ENCODE measurements around the gene NKX6-2. TPM values are rescaled to one million over a fixed set of nuclear protein-coding genes. Genes with fewer than 3 reads are reported as not detected.

Gene NKX6-2
- total RNA-seq, 1 donor from 2014 or later, result not detected

DNA sequence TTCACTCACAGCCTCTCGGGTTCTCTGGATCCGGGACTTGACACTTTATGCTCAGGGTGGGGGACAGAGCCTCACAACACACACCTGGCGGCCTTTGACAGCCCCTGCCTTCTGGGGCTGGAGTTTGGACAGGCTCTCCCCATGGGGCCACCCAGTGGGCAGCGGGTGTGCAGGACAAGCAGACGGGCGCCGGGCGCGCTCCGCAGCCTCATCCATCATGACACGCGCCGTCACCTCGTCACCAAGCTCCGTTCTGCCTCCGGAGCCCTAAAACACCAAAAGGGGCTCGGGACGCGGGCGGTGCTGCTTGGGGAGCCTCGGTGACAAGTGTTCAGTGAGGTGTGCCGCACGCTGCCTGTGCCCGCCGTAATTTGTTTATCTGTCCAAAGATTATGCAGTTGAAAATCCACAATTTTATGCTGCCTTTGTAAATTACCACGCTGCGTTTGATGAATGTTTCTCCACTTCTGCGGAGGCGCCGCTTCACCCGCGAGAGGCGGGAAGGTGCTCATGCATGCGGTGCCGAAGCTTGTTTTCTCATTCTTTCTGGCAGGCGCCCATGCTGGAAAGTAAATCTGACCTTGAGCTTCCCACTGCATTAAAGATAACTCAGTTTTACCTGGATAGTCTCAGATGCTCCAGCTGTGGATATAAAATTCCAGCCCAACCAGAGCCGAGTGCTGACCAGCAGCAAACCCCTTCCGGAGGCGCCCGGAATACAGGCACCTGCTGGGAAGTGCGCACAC, 6.2 kb downstream of the NKX6-2 start:
- peaks cover 36% of the 10 kb centered on the region for H3K27me3 Mint-ChIP-seq (ENCODE audit: low read depth)
- TF ChIP-seq, protein P1, sequence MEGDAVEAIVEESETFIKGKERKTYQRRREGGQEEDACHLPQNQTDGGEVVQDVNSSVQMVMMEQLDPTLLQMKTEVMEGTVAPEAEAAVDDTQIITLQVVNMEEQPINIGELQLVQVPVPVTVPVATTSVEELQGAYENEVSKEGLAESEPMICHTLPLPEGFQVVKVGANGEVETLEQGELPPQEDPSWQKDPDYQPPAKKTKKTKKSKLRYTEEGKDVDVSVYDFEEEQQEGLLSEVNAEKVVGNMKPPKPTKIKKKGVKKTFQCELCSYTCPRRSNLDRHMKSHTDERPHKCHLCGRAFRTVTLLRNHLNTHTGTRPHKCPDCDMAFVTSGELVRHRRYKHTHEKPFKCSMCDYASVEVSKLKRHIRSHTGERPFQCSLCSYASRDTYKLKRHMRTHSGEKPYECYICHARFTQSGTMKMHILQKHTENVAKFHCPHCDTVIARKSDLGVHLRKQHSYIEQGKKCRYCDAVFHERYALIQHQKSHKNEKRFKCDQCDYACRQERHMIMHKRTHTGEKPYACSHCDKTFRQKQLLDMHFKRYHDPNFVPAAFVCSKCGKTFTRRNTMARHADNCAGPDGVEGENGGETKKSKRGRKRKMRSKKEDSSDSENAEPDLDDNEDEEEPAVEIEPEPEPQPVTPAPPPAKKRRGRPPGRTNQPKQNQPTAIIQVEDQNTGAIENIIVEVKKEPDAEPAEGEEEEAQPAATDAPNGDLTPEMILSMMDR (IDR thresholded peaks at IDR 0.05; ENCODE audit: unreplicated experiment), result no peak
- H3K27ac Mint-ChIP-seq, result no peak overlapping the region
- no peaks in the 10 kb centered on the region for H3K9me3 Mint-ChIP-seq
- DNase-seq (ENCODE audit: low spot score in 2 of 2, unreplicated experiment in 2 of 2), result no peak
- H3K36me3 Mint-ChIP-seq, result peaks cover 30% of the 10 kb centered on the region
- H3K4me1 Mint-ChIP-seq, result no peaks in the 10 kb centered on the region
- no peak overlapping the region for H3K4me3 Mint-ChIP-seq

DNA sequence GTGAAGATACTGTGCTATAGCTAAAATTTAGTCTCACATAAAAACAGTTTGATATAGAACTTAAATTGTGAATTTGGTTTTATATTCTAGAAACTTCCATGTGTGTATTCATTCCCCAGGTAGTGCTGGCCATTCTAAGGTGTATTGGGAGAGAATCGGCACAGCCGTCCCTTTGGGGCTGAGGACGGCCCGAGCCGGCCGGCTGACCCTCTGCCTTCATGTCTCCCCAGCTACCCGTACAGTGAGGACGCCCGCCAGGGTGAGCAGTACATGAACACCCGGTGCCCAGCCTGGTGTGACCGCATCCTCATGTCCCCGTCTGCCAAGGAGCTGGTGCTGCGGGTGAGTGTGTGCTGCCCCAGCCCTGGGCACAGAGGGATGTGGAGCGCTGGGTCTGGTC, 8.5 kb downstream of the NKX6-2 start:
- Mint-ChIP-seq H3K36me3 (peaks cover 25% of the 10 kb centered on the region), H3K9me3 (no peaks in the 10 kb centered on the region), H3K27me3 (ENCODE audit: low read depth) (peaks cover 17% of the 10 kb centered on the region), H3K4me3 (no peak overlapping the region), H3K4me1 (no peaks in the 10 kb centered on the region), H3K27ac (no peak overlapping the region)
- TF ChIP-seq, protein P1 (IDR thresholded peaks at IDR 0.05; ENCODE audit: unreplicated experiment), result no peak
- DNase-seq (ENCODE audit: low spot score in 2 of 2, unreplicated experiment in 2 of 2), result no peak

DNA sequence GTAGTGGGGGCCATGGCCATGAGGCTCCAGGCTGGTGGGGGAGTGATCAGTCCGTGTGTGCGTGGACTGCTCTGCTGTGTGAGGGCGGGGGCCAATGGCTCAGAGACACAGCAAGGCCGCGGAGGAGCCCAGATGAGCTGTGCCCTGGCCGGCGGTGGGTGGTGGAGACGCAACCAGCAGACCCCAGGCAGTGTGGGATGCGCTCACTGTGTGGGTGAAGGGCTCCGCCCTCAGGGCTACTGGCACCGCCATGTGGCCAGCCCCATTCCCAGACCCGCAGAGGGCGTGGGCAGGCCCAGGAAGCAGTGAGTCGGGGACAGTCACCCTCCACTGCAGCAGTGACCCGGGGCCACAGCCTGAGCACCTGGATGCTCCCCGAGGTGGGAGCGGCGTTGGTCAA, 9.1 kb downstream of the NKX6-2 start:
- H3K27ac Mint-ChIP-seq, result no peak overlapping the region
- H3K27me3 Mint-ChIP-seq (ENCODE audit: low read depth), result peaks cover 10% of the 10 kb centered on the region
- H3K4me1 Mint-ChIP-seq, result no peaks in the 10 kb centered on the region
- TF ChIP-seq, protein P1 (IDR thresholded peaks at IDR 0.05; ENCODE audit: unreplicated experiment), result no peak
- no peaks in the 10 kb centered on the region for H3K9me3 Mint-ChIP-seq
- no peak overlapping the region for H3K4me3 Mint-ChIP-seq
- no peak for DNase-seq (ENCODE audit: low spot score in 2 of 2, unreplicated experiment in 2 of 2)
- H3K36me3 Mint-ChIP-seq, result peaks cover 19% of the 10 kb centered on the region

DNA sequence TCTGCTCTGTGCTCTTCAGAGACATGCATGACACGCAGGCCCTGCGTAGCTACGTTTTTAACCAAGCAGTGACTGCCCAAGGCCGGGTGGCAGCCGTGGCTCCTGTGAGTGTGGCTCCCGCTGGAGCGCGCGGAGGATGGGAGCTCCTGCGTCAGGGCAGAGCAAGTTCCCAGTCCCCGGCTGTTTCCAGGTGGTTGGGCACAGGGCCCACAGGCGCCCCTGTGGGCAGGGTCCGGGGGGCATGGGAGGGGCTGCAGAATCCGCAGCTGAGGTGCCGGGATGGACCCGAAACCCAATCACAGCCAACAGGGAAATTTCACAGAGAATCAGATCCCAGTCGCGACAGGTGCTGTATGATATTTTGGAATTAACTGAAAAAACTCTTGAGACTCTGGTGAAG, 9.8 kb downstream of the NKX6-2 start:
- no peaks in the 10 kb centered on the region for H3K4me1 Mint-ChIP-seq

DNA sequence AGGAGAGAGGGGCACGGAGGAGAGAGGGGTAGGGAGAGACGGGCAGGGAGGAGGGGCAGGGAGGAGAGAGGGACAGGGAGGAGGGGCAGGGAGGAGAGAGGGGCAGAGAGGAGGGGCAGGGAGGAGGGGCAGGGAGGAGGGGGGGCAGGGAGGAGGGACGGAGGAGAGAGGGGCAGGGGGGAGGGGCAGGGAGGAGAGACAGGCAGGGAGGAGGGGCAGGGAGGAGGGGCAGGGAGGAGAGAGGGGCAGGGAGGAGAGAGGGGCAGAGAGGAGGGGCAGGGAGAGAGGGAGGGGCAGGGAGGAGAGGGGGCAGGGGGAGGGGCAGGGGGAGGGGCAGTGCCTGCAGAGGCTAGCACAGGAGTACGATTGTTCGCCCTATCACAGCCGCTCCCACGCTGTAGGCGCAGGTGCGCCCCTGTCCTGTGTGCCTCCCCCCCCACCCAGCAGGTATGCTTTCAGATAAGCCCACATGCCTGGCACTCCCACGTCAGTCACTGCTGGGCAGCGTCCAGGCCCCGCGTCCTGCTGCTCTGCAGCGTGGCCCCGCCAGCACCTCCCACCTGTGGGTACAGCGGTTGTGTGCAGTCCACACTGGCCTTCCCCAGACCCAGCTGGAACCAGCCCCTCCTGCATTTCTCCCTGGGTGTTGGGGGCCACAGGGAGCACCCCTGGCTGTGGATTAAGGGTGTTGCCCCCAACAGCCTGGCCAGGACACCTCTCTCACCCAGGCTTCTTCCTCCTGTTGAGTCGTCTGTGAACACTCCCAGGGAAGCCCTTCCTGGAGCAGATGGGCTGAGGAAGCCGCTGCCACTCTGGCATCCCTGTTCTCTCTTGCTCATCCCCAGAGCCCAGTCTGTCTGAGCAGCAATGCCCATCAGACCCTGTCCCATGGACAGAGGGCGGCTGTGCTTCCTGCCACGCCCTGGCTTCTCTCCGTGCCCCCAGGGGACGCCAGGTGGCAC, 10.8 kb downstream of the NKX6-2 start:
- H3K27me3 Mint-ChIP-seq (ENCODE audit: low read depth), result peaks cover 3% of the 10 kb centered on the region
- H3K27ac Mint-ChIP-seq, result no peak overlapping the region
- peaks cover 19% of the 10 kb centered on the region for H3K36me3 Mint-ChIP-seq
- H3K4me3 Mint-ChIP-seq, result no peak overlapping the region
- H3K4me1 Mint-ChIP-seq, result no peaks in the 10 kb centered on the region
- no peak for DNase-seq (ENCODE audit: low spot score in 2 of 2, unreplicated experiment in 2 of 2)
- H3K9me3 Mint-ChIP-seq, result no peaks in the 10 kb centered on the region
- TF ChIP-seq, protein P1 (IDR thresholded peaks at IDR 0.05; ENCODE audit: unreplicated experiment), result no peak

More for the DNA sequence above, 9.8 kb downstream of the NKX6-2 start:
- peaks cover 14% of the 10 kb centered on the region for H3K36me3 Mint-ChIP-seq
- no peaks in the 10 kb centered on the region for H3K9me3 Mint-ChIP-seq
- TF ChIP-seq, protein P1 (IDR thresholded peaks at IDR 0.05; ENCODE audit: unreplicated experiment), result no peak
- H3K27me3 Mint-ChIP-seq (ENCODE audit: low read depth), result peaks cover 5% of the 10 kb centered on the region
- no peak overlapping the region for H3K4me3 Mint-ChIP-seq
- H3K27ac Mint-ChIP-seq, result no peak overlapping the region
- no peak for DNase-seq (ENCODE audit: low spot score in 2 of 2, unreplicated experiment in 2 of 2)
